GM21528 (cell line): ENCODE data around the gene SCAPER.
"Not testable (repeated sequence)": the region's sequence is repeated elsewhere in the genome, so short reads cannot be mapped to it uniquely, and the experiment has no call there.

Experiments
- ATAC-seq: cut with Tn5 transposase; IDR thresholded peaks from one replicate; pipeline ENCODE4 v1.9.1; 2021; ENCODE audit warnings: mild to moderate bottlenecking, moderate library complexity; ENCODE audit not compliant: unreplicated experiment, low FRiP score

SCAPER gene

DNA sequence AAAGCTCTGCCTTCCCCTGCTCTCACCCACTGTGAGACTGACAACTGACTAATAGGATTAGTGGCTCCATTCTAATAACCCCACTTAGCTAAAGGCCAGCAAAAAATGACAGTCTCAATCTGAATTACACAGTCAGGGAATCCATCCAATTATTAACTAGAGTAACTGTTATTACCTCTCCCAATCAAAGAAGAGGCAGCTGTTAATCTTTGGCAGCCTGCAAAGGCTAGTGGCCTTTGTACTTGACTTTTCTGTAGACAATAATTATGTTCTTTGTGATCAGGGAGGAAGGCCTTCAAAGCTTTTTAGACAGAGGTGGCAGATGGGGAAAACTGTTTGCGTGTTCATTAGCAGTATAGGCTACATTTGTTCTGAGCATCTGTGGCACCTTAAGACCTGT lies 390.9 kb downstream of the SCAPER start:
- ATAC-seq: no peak

DNA sequence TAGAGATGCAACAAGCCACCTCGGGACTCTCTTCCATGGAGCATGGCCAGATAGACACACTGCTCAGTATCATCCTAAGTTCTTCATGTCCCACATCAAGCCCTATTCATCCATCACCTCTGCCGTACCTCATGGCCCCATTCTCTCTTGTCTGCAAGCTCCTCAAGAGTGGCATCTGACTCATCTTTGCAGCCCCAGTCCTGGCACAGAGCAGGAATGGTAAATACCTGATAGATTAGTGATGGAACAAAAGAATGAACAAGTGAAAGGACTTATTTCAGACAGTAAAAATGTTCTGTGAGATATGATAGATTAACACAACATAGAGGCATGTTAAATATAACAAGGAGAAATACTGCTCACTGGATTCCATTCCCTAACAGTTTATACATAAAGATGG lies 392.2 kb downstream of the SCAPER start:
- no peak for ATAC-seq

DNA sequence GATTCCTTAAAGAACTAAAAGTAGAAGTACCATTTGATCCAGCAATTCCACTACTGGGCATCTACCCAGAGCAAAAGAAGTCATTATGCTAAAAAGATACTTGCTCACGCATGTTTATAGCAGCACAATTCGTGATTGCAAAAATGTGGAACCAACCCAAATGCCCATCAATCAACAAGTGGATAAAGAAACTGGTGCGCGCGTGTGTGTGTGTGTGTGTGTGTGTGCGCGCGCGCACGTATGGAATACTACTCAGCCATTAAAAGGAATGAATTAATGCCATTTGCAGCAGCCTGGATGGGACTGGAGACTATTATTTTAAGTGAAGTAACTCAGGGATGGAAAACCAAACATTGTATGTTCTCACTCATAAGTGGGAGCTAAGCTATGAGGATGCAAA lies 394.5 kb downstream of the SCAPER start:
- not testable (repeated sequence) for ATAC-seq

DNA sequence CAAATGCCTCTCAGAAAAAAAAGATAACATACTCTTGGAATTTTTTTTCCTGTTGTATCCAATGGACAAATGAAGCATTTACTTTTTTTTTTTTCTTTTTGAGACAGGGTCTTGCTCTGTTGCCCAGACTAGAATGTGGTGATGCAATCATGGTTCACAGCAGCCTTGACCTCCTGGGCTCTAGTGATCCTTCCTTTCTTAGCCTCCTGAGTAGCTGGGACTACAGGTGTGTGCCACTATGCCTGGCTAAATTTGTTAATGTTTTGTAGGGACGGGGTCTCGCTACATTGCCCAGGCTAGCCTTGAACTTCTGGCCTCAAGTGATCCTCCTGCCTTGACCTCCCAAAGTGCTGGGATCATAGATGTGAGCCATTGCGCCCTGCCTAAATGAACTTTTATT lies 401.3 kb downstream of the SCAPER start:
- no peak for ATAC-seq

DNA sequence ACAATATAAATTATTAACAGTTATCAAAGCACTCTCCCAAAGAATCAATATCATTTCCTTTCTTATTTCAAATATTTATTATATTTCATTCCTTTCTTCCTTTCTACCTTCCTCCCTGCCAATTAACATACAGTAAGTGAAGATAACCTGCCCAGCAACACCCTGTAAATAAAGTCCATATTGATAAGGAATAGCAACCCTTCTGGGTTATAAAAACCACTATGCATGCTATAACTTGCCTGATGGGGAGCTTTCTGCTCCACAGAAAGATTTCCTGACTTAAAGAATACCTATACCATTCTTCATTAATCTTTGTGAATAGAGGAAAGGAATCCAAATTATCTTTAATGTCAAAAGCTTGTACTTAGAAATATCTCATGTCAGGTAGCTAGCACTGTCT lies 402.0 kb downstream of the SCAPER start:
- ATAC-seq: no peak

DNA sequence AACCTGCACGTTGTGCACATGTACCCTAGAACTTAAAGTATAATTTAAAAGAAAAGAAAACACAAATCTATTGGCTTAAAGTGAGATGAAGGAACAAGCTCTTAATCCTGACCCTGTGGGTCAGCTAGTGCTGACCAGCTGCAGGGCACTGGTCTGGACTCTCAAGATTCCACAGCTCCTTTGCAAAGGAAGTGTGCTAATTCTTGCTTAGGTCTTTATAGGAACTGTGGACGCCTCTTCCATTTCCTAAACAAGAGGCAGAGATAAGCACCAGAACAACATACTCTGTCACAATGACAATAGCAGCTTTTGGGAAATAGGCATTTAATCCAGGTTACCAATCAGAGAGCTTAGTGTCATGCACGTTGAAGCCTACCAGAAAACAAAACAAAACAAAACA lies 402.5 kb downstream of the SCAPER start:
- ATAC-seq: no peak

DNA sequence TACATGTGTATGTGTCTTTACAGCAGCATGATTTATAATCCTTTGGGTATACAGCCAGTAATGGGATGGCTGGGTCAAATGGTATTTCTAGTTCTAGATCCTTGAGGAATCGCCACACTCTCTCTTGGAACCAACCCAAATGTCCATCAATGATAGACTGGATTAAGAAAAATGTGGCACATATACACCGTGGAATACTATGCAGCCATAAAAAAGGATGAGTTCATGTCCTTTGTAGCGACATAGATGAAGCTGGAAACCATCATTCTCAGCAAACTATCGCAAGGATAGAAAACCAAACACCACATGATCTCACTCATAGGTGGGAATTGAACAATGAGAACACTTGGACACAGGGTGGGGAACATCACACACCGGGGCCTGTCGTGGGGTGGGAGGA lies 403.0 kb downstream of the SCAPER start:
- not testable (repeated sequence) for ATAC-seq

DNA sequence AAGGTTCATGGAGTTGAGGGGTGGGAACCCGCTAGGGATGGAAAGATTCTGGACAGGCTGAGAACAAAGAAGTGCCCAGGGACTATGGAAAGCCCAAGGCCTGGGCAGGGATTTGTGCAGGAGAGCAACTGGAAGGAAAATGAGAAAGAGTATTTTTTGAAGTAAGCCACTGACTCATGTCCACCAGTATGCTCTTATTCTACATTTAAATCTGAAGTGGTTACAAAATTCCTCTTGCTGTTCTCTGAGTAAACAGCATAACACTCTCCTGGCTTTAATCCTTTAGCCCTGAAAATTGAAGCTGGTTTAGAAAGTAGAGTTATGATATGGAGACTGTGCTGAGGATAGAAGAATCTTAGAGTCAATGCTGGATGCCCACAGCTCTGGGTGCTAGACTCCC lies 403.4 kb downstream of the SCAPER start:
- ATAC-seq: no peak

DNA sequence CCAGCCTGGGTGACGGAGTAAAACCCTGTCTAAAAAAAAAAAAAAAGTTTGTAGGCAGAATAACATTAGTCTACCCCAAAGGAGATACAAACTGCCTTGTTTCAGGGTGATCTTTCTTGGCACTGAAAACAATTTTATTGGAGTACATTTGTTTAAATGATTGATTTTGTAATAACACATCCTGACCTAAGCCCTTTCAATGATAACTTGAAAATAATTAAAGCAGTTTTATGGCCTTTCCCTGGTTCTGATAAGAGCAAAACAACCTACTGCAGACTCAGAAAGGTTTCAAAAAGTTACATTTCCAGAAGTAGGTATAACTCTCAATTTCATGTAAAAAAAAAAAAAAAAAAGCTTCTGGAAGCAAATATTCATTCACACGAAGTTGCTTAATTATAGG lies 404.1 kb downstream of the SCAPER start:
- no peak for ATAC-seq

DNA sequence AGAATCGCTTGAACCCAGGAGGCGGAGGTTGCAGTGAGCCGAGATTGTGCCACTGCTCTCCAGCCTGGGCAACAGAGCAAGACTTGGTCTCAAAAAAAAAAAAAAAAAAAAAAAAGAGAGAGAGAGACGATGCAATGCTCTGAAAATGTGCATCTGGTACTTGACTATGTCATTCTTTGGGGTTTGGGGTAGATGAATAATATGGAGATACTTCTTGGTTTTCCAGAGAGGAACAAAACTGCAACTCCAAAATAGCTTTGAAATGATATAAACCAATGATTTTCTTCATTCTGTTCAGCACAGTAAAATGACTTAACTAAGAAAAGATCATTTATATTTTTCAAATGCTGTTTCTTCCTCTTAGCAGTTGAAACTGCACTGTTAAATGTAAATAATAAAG lies 409.7 kb downstream of the SCAPER start:
- ATAC-seq: no peak

DNA sequence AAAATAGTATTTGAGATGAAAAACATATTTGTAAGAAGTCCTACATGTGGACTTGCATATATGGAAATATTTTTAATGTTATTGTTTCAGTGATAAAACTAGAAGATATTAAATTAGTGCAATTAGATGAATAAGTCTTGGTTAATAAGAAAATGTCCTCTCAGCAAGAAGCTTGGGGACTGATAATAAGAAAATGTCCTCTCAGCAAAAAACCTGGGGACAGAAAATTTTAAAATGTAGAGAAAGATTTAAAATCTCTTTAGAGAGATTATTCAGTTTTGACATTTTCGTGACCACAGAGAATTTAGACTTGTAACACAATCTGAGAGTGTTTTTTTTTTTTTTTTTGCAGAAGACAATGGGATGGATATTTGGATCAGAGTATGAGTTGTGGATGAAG lies 412.6 kb downstream of the SCAPER start:
- ATAC-seq: no peak

DNA sequence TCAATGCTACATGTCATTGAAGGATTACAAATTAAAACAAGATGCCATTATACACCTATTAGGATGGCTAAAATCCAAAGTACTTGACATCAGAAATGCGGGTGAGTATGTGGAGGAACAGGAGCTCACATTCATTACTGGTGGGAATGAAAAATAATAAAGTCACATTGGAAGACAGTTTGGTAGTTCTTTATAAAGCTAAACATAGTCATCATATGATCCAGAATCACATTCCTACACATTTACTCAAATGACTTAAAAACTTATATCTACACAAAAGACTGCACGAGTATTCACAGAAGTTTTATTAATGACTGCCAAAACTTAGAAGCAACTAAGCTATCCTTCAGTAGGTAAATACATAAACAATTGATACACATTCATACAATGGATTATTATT lies 421.4 kb downstream of the SCAPER start:
- no peak for ATAC-seq

DNA sequence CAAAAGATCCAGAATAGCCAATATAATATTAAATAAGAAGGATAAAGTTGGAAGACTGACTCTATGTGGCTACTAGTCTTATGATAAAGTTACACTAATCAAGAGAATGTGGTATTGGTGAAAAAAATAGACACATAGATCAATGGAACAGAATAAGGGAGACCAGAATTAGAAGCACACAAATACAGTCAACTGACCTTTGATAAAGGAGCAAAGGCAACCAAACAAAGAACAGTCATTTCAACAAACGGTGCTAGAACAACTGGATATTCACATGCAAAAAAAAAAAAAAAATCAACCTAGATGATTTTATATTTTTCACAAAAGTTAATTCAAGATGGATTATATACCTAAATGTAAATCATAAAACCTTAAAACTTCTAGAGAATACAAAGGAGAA lies 422.1 kb downstream of the SCAPER start:
- no peak for ATAC-seq

DNA sequence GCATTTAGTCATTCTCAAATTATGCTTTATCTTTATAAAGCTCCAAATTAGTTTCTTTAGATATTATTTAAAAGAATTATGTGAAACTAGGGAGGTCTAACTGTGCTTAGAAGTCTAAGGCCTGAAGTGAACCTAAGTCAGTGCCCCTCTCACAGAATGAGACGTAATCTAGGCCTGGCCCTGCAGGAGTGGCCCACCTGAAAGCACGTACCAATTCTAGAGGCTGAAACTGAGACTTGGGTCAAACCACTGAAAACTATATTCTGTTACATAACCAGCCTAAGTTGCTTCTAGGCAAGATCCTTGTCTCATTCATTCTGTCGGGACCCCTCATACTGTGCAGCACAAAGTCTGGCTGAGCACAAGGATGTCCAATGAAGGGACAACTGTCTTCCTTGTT lies 424.9 kb downstream of the SCAPER start:
- ATAC-seq: no peak

DNA sequence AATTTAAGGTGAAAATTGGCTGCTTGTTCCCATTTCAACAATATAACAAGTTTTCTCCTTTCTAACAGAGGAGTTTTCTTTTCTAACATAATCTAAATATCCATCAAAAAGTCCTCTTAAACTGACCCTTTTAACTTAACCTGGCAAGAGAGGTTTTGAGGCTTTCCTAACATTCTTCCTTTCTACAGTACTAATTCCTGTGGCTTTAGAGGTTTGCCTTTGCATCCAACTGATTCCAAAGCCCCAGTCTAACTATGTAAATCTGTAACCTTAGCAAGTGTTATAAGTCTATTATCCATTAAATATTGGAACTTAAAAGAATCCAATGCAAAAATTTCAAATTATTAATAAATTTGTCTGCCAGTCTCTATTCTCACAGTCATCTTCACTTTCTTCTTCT lies 434.4 kb downstream of the SCAPER start:
- no peak for ATAC-seq

DNA sequence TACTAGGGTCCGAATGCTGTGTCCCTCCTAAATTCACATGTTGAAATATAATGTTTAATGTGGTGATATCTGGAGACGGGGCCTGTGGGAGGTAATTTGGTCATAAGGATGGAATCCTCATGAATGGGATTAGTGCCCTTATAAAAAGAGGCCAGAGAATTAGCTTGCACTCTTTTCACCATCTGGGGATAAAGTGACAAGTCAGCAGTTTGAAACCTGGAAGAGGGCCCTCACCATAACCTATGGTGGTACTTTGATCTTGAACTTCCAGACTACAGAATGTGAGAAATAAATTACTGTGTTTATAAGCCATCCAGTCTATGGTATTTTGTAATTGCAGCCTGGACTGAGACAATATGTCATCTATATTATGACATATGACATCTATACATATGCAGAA lies 436.4 kb downstream of the SCAPER start:
- no peak for ATAC-seq

DNA sequence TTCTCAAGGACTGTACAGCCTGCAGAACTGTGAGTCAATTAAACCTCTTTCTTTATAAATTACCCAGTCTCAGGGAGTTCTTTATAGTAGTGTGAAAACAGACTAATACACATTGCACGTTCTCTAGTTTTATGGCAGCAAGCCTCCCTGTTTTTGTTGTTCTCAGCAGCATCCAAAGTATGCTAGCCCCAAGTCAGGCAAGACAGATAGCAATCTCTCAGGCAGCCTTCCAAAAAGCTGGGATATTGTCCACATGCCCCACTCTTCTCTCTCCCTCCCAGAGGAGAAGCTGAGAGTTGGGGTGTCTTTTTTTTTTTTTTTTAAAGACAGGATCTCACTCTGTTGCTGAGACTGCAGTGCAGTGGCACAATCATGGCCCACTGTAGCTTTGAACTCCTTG lies 438.0 kb downstream of the SCAPER start:
- ATAC-seq: no peak

DNA sequence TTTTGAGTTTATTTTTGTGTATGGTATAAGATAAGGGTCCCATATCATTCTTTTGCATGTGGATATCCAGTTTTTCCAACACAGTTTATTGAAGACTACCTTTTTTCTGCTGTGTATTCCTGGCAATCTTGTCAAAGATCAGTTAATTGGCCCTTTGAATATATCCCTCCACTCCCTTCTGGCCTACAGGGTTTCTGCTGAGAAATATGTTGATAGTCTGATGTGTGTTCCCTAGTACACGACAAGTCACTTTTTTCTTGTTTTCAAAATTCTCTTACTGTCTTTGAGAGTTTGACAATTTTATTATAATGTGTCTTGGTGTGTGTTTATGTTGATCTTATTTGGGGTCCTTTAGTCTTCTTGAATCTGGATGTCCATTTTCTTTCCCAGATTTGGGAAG lies 439.4 kb downstream of the SCAPER start:
- ATAC-seq: no peak

DNA sequence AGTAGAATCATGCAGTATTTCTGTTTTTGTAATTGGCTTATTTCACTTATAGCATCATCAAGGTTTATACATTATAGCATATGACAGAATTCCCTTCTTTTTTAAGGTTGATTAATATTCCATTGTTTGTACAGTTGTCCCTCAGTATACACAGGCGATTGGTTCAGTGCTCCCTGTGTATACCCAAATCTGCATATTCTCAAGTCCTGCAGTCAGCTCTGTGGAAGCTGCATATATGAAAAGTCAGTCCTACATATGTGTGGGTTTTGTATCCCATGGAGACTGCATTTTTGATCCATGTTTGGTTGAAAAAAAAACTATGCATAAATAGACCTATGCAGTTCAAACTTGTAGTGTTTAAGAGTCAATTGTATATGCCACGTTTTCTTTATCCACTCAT lies 440.9 kb downstream of the SCAPER start:
- no peak for ATAC-seq

DNA sequence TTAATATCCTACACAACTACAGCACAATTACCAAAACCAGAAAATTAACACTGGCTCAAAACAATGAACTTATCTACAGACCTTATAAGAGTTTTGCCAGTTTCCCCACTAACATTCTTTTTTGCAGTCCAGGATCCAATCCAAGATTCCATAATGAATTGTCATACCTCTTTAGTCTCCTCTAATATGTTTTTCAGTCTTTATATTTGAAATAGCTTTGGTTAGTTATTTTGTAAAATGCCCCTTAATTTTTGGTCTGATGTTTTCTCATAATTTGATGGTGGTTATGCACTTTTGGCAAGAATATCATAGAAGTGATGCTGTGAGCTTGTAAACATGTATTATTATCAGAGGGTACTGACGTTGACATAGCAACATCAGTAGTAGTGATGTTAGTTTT lies 444.3 kb downstream of the SCAPER start:
- no peak for ATAC-seq

DNA sequence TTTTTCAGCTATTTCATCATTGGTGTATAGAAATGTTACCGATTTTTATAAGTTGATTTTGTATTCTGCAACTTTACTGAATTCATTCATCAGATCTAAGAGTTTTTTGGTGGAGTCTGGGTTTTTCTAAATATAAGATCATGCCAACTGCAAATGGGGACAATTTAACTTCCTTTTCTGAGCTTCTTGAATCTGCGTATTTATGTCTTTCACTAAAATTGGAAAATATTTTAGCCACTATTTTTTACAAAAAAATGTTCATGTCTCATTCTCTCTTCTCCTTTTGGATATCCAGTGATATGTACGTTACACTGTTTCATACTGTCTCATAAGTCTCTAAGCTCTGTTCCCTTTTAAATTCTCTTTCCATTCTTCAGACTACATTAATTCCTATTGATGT lies 444.8 kb downstream of the SCAPER start:
- no peak for ATAC-seq

DNA sequence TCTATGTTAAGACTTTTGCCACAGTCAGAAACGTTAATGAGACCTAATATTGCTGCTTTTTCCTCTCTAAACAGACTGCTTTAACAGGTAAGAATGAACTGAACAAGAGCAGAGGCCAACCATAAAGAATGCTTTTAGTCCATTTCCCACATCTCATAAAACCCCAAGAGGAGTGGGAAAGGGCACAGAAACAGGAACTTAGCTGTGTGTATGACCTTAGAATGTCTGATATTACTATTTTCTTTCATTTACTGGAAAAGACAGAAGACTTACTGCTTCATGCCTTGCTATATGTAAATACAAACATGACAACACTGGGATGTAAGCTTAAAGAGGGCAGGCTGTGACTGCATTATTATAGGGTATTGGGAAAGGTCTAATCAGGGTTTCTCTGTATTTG lies 453.6 kb downstream of the SCAPER start:
- ATAC-seq: no peak

DNA sequence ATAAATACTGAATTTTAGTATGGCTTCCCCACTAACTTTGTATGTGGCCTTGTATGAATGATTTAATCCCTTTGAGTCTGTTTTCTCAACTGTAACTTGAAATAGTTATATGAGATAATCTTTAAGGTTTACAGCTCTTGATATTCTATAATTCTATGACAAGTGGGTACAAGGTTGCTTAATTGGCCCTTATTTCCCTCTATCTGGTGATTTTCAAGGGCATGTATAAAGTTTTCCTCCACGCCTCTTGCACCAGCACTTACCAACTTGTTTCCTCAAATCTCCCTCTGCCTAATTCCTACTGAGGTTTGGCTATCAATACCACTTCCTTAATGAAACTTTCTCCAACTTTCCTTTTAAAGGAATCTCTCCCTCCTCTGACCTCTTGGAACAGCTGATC lies 455.7 kb downstream of the SCAPER start:
- no peak for ATAC-seq

DNA sequence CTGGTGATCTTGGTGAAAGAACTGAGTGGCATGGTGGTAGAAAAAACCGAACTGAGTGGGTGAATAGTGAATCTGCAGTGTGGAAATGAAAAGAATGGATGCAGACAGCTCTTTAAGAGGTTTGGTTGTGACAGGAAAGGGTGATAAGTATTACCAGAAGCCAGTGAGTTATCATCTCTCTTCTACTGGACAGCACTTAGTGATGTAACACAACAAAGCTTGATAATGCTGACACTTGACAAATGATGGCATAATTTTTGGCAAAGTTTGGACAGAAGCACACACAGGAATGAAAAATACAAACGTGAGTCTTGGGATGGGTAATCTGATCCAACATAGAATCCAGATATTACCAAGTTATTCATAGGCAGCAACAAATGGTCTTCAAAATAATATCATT lies 456.4 kb downstream of the SCAPER start:
- no peak for ATAC-seq
